Activated CD8-positive, alpha-beta T cell treated with anti-CD3 and anti-CD28 coated beads for 36 hours (primary cell): ENCODE data around the gene C15orf61. TPM values are rescaled to one million over a fixed set of nuclear protein-coding genes. Genes with fewer than 3 reads are reported as not detected.

Experiments
- ATAC-seq: fragments of 200-7000 bp; cut with Tn5 transposase; one replicate; pipeline ENCODE4 v1.10.0; 2021; ENCODE audit warnings: mild to moderate bottlenecking, moderate library complexity
- CTCF ChIA-PET: fragments of 350-600 bp; sonication (Branson Sonifier 250); formaldehyde crosslinking; loops from one replicate; lab custom pipeline; 2021; ENCODE audit warnings: antibody characterized with exemption; lab: Charles Lee
- POLR2A ChIA-PET: fragments of 350-600 bp; sonication (Branson Sonifier 250); formaldehyde crosslinking; loops from one replicate; lab custom pipeline; 2021; ENCODE audit warnings: antibody characterized with exemption; lab: Charles Lee
- DNase-seq: peaks from one replicate; pipeline ENCODE4 v3.0.0-alpha.2; 2020
- H3K27ac Mint-ChIP-seq: one replicate; pipeline ENCODE4 v1.8.0; 2021; ENCODE audit warnings: mild to moderate bottlenecking, mixed read lengths
- H3K27me3 Mint-ChIP-seq: one replicate; pipeline ENCODE4 v1.8.0; 2021; ENCODE audit warnings: mixed read lengths
- H3K36me3 Mint-ChIP-seq: one replicate; pipeline ENCODE4 v1.8.0; 2021; ENCODE audit warnings: low read depth, mixed read lengths
- H3K4me1 Mint-ChIP-seq: one replicate; pipeline ENCODE4 v1.8.0; 2021; ENCODE audit warnings: low read depth, mixed read lengths
- H3K4me3 Mint-ChIP-seq: one replicate; pipeline ENCODE4 v1.8.0; 2021; ENCODE audit warnings: mild to moderate bottlenecking, moderate library complexity, mixed read lengths
- H3K9me3 Mint-ChIP-seq: one replicate; pipeline ENCODE4 v1.8.0; 2021; ENCODE audit warnings: mixed read lengths
- intact Hi-C: fragments of 100-400 bp; cut with micrococcal nuclease; formaldehyde crosslinking; loops from one replicate; pipeline ENCODE4 v1.10.0; 2022
- total RNA-seq, 2 experiments: library from RNA; stranded (reverse); gene quantifications; one replicate each; pipeline ENCODE4 v1.2.3, GENCODE V29; 2021
- TF ChIP-seq, protein P1 (sequence below): fragments of 200-600 bp; IDR thresholded peaks from one replicate; pipeline ENCODE4 v1.8.0; 2022; ENCODE audit warnings: antibody characterized with exemption, mild to moderate bottlenecking

C15orf61 gene
- total RNA-seq, 2 experiments from 2014 or later = 7.5 to 7.8 TPM

DNA sequence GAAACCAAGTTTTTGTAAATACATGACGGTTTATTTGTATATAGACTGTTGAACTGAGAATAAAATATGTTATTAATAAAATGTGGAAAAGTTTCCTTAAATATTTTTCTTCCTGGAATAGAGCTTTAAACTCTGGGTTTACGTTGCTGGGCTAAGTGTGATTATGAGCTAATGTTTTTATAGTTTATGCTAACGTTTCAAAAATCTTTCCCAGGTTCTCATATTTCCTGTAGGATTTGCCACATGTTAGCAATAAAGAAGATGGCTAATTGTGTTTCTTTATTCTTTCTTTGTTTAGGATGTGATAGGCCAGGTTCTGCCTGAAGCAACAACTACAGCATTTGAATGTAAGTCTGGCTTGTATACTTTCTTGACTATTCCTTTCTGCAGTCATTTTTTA lies 28.8 kb downstream of the C15orf61 start:
- Mint-ChIP-seq H3K4me3 (no peak overlapping the region), H3K36me3 (peaks cover 14% of the 10 kb centered on the region), H3K27me3 (no peaks in the 10 kb centered on the region), H3K27ac (no peak overlapping the region), H3K9me3 (no peaks in the 10 kb centered on the region), H3K4me1 (peaks cover 23% of the 10 kb centered on the region)
- no peak for DNase-seq
- ATAC-seq = no peak
- intact Hi-C loops = loop anchor here (10.0 kb wide), 1 partner anchor 215 kb away; no protein-coding TSS in a partner anchor
- ChIA-PET CTCF (interaction anchor here (1.2 kb wide), 1 partner anchor 286 kb away, joined by 3 read pairs; no protein-coding TSS in a partner anchor), POLR2A (no interaction called here)
- TF ChIP-seq, protein P1, sequence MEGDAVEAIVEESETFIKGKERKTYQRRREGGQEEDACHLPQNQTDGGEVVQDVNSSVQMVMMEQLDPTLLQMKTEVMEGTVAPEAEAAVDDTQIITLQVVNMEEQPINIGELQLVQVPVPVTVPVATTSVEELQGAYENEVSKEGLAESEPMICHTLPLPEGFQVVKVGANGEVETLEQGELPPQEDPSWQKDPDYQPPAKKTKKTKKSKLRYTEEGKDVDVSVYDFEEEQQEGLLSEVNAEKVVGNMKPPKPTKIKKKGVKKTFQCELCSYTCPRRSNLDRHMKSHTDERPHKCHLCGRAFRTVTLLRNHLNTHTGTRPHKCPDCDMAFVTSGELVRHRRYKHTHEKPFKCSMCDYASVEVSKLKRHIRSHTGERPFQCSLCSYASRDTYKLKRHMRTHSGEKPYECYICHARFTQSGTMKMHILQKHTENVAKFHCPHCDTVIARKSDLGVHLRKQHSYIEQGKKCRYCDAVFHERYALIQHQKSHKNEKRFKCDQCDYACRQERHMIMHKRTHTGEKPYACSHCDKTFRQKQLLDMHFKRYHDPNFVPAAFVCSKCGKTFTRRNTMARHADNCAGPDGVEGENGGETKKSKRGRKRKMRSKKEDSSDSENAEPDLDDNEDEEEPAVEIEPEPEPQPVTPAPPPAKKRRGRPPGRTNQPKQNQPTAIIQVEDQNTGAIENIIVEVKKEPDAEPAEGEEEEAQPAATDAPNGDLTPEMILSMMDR = no peak

DNA sequence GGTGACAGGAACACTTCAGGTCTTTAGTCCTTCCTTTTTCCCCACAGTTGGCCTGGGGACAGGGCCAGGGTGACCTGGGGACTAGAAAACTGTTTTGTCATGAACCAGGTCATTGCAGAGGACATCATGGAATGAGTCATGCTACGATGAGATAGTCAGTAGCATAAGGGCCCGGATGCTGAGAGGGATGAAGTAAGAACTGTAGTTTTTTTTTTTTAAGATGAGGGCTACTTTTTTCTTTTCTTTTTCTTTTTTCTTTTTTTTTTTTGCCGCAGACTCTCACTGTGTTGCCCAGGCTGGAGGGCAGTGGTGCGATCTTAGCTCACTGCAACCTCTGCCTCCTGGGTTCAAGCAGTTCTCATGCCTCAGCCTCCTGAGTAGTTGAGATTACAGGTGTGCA lies 29.6 kb downstream of the C15orf61 start:
- H3K4me3 Mint-ChIP-seq = no peak overlapping the region
- DNase-seq = no peak
- H3K27ac Mint-ChIP-seq = no peak overlapping the region
- intact Hi-C loops = no loop called here
- H3K9me3 Mint-ChIP-seq = no peaks in the 10 kb centered on the region
- ChIA-PET POLR2A (interaction anchor here (0.6 kb wide), 1 partner anchor 29 kb away, joined by 3 read pairs; no protein-coding TSS in a partner anchor), CTCF (no interaction called here)
- H3K4me1 Mint-ChIP-seq = peaks cover 21% of the 10 kb centered on the region
- H3K27me3 Mint-ChIP-seq = no peaks in the 10 kb centered on the region
- no peak for ATAC-seq
- H3K36me3 Mint-ChIP-seq = peaks cover 14% of the 10 kb centered on the region
- TF ChIP-seq, protein P1 = no peak

DNA sequence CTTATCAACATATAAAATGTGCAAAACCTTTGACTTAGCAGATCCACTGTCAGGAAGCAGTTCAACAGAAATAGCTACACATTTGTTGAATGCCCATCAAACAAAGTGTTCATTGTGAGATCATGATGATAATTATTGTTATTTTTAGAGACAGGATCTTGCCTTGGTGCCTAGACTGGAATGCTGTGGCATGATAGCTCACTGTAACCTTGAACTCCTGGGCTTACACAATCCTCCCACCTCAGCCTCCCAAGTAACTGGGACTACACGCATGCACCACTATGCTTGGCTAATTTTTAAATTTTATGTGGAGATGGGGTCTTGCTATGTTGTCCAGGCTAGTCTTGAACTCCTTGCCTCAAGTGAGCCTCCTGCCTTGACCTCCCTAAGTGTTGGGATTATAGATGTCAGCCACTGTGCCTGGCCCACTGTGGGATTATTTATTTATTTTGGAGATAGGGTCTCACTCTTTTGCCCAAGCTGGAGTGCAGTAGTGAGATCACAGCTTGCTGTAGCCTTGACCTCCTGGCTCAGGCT lies 30.3 kb downstream of the C15orf61 start:
- ATAC-seq (no peak), DNase-seq (no peak)
- CTCF ChIA-PET = interaction anchor here (1.1 kb wide), 1 partner anchor 285 kb away, joined by 3 read pairs; no protein-coding TSS in a partner anchor
- Mint-ChIP-seq H3K27ac (no peak overlapping the region), H3K27me3 (no peaks in the 10 kb centered on the region), H3K4me3 (no peak overlapping the region), H3K36me3 (peaks cover 16% of the 10 kb centered on the region), H3K4me1 (peaks cover 17% of the 10 kb centered on the region), H3K9me3 (no peaks in the 10 kb centered on the region)
- TF ChIP-seq, protein P1 = no peak
- POLR2A ChIA-PET = no interaction called here
- intact Hi-C loops = no loop called here

DNA sequence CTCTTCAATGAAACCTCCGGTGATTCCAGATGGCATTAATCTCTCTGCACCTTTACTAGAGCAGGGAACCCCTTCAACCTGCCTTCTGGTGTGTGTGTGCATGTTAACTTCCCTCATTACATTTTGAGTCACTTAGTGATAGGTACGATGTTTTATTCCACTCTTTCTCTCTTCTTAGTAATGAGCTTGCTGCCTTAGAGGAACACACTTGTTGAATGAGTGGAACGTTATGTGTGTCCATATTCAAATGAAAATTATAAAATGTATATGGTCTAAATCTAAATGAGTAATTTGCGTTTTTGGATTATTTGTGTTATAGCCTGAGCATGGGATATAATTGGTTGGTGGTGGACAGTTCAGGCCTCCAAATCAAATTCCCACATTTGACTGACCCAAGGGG lies 33.6 kb downstream of the C15orf61 start:
- ATAC-seq = no peak
- Mint-ChIP-seq H3K27ac (no peak overlapping the region), H3K36me3 (peaks cover 41% of the 10 kb centered on the region), H3K27me3 (no peaks in the 10 kb centered on the region), H3K4me1 (peaks cover 6% of the 10 kb centered on the region), H3K4me3 (no peak overlapping the region), H3K9me3 (peaks cover 5% of the 10 kb centered on the region)
- TF ChIP-seq, protein P1 = no peak
- POLR2A ChIA-PET = no interaction called here
- intact Hi-C loops = no loop called here
- no peak for DNase-seq
- CTCF ChIA-PET = no interaction called here

DNA sequence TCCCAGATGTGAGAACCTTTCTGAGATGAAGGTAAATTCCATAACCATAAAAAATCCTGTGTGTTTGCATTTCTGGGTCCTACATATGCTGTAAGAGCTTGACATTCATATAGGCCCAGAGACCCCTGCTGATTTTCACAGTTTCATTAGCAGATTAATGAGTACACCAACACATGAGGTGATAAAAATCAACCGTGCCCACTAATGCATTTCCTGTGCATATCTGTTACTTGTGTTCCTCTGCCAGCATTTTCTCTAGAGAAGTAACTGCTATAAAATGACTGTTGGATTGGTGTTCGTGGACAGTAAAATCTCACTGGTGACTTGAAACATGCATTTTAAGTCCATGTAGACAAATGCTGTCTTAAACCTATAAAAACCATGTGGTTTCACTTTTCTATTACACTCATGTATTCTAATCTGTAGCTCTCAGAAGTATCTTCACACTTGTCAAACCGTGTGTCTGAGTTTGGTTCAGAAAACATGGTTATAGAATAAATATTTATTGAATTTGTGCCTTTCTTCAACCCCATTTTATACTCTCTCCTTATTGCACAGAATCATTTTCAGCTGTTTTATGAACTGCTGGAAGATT lies 36.1 kb downstream of the C15orf61 start:
- TF ChIP-seq, protein P1 = no peak
- no peak overlapping the region for H3K27ac Mint-ChIP-seq
- ATAC-seq (no peak), DNase-seq (no peak)
- peaks cover 35% of the 10 kb centered on the region for H3K36me3 Mint-ChIP-seq
- H3K4me3 Mint-ChIP-seq = no peak overlapping the region
- no peaks in the 10 kb centered on the region for H3K27me3 Mint-ChIP-seq
- CTCF ChIA-PET = no interaction called here
- POLR2A ChIA-PET = no interaction called here
- H3K9me3 Mint-ChIP-seq = peaks cover 5% of the 10 kb centered on the region
- peaks cover 6% of the 10 kb centered on the region for H3K4me1 Mint-ChIP-seq
- intact Hi-C loops = no loop called here
